Epidermal melanocyte (primary cell): ENCODE results near the gene IFNLR1.

Experiments used
- DNase-seq: peaks from one replicate; pipeline ENCODE4 v3.0.0; 2011; ENCODE audit warnings: low spot score; ENCODE audit not compliant: insufficient read length

The IFNLR1 gene

DNA sequence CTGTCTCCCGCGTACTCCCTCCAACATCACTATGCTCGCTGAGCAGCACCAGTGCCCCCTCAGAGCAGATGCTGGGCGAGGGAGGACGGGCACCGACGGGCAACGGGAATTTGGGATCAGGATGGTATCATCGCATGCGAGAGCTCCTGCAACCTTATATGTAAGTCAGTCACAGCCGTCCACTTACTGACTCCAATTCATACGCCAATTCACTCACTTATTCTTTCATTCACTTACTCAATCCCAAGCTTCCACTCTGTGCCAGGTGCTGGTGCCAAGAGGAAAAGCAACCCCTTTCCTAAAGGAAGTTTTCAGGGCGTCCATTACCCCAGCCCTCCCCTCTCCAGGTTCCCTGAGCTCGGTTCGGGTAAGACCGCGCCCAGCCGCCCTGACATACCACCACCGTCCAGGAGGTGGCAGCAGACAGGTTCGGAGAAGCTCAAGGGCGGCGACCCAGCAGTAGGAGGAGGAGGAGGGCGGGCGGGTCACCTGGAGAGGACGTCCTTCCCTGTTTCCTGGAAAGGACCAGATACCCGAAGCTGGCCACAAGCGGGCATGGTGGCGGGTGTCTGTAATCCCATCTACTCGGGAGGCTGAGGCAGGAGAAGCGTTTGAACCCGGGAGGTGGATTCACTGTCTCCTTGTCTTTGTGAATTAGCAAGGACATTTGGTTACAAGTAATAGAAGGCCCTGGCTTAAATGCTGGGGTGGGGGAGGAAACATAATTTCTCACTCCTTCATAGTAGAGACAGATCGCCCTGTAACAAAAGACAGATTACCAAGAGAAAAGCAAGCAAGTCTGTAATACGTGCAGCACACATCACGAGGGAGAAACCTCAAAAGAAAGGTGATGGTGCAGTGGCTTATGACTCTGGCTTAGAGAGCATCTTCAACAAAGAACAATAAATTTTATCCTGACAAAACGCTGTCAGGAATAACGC lies 36.6 kb downstream of the IFNLR1 start:
- DNase-seq = peak; percentile 77

DNA sequence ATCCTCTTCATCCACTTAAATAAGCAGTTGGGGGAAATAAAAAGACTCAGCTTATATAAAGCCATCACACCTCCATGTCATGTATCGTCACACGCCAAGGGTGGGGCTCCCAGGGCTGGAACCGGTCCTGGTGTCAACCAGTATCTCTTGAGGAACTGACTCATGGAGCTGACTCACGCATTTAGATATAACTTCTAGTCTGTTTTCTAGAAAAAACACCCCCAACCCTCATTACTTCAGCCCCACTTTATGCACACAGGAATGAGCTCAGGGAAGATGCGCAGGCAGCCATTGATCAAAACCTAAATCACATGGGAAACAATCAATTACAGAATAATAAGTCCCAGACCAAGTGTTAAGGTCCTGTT lies 37.2 kb downstream of the IFNLR1 start:
- DNase-seq = no peak

DNA sequence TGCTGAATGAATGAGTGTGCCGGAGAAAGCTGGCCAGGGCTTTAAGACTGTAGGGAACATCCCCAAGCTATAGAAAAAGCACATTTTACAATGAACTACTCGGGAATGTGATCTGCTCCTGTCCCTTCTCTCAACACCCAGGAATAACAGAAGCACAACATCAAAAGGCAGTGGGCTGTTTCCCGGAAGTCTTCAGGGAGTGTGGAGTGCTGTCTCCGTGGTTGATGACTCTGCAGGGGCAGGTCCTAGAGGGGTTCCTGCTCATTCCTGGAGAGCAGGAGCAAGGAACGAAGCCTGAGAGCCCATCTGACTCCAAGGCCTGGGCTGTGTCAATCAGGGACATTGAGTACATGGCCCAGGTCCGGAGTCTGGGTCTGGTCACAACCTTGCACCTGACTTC lies 39.3 kb downstream of the IFNLR1 start:
- no peak for DNase-seq

DNA sequence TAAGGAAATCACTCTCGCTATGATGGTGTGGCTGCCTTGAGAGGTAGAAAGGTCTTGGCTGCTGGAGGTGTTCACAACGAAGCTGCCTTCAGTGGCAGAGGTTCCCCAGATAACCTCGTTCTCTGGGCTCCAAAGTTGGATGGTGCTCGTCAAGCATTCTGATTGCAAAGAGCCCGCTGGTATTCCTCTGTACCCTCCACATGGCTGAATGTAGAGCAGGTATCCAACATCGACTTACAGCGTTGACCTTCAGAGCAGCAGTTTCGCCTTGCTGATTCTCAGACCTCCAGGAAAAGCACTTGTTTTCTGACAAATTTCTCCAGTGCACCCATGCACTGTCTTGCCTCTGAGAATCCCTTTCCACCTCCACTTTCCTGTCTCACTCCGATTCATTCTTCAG lies 39.9 kb downstream of the IFNLR1 start:
- no peak for DNase-seq

DNA sequence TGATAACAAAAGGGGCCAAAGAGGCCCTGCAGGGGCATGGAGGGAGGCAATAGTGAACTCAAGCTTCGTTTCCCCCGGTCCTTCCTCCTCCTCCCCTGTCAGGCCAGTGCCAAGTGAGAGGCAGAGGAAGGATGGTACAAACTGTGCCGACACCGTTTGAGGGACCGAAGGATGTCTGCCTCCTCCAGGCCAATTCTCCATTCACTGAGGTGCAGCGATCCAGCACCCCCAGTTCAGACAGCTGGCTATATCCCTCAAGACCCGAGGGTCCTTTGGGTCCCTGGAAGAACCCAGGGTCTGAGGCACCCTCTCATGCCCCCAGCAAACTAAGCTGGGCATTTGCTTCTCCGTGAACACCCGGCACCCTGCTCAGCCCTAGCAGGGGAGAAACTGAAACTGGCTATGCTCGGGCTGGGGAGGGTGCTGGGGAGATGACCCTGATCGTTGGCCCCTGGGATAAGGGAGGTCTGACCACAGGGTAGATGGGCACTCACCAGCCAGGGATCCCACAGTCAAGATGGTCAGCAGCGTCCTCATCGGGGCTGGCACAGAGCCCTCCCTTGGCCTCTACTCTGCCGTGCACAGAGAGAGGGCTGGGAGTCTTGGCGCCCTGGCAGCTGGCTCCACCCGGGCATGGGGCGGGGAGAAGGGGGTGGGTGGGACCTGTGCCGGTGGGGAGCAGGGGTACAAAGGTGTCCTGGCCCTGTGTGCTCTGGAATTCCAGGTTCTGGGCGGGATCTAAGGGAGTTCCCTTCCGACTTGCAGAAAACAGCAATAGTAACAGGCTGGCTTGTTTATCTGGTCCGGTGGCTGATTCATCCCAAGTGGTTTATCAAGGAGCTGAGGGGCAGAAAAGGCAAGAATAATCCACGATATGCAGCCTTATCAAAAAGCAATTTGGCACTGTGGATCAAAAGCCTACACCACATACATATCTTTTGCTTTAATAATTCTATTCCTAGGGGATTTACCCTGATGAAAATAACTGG lies 44.2 kb downstream of the IFNLR1 start, which contains the start of gene IL22RA1:
IL22RA1 (minus strand) TSS at position 595 of the 989 bp plus-strand sequence; CDS start at position 537, 58 bp downstream.
- DNase-seq = no peak

DNA sequence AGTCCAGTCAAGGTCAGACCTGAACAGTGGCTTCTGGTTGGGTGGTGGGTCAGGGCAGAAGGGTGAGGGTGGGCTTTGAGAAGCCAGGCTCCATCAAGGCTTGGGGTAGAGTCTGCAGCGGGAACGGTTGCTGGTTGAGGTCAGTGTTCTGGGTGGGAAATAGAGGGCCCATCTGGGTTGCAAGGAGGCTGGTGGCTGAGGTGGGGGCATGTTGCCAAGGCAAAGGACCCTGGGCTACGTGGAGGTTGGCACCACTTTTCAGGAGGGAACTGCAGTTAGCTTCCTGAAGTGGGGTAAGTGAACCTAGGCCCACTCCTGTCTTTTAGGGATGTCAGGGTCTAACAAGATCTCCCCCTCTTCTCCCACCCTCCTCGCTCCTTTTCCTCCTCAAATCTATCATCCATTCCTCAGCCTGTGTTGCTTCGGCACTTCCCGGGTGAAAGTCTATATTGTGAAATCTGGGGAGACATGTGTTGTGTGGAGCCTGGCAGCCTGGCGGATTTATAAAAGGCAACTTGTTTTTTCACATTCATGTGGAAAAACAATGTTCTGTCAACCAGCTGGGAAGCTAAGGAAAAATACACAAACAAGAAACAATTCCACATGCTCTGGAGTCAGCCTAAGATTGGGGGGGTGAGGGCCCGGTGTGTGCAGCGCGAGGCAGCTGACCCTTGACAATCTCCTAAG lies 45.6 kb downstream of the IFNLR1 start:
- DNase-seq = no peak

DNA sequence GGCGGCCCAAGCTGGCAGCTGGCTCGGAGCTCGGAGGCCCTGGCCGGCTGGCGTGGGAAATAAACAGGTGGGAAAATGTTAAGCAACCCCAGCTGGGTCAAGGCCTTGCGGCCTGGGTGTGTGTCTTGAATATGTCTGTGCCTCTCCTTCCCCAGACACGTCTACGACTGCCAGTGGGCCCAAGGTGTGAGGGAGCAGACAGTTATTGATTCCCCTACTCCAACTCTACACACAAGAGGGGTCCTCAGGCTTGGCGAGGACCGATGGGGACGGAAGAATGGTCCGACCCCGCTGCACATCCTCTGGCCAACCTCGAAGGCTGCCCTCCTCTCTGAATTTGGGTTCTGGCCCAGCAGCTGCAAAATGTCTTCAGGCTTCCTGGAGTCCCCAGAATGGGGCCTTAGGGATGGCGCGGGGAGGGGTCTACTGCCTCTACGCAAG lies 46.3 kb downstream of the IFNLR1 start:
- DNase-seq = no peak

DNA sequence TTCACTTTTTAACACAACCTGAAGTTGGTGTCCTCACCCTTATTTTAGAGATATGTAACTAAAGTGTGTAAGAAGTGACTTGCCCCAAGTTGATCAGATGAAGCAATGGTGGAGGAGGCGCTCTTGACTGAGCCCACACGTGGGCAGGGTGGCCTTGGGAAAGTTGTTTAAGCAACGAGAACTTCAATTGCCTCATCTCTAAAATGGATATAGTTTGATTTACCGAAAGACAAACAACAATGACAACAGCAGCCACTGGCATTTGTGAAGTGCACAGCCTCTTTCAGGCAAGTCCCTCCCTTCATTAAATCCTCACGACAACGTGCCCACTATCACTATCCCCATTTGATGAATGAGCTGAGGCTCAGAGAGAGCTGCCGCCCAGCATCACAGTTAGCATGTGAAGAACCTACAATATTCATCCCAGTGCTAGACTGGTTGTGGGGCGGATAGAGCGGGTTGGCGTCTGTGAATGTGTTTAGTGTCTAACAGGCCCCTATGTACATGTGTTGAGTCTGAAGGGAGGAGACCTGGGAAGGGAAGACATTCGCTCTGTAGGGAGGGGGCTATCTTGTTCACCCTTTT lies 47.2 kb downstream of the IFNLR1 start:
- no peak for DNase-seq

DNA sequence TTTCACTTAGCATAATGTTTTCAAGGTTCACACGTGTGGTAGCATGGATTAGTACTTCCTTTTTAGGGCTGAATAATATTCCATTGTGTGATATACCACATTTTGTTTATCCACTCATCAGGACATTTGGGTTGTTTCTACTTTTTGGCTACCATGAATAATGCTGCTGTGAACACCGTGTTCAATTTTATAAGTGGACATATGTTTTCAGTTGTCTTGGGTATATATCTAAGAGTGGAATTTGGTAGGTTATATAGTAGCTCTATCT lies 47.9 kb downstream of the IFNLR1 start:
- no peak for DNase-seq

DNA sequence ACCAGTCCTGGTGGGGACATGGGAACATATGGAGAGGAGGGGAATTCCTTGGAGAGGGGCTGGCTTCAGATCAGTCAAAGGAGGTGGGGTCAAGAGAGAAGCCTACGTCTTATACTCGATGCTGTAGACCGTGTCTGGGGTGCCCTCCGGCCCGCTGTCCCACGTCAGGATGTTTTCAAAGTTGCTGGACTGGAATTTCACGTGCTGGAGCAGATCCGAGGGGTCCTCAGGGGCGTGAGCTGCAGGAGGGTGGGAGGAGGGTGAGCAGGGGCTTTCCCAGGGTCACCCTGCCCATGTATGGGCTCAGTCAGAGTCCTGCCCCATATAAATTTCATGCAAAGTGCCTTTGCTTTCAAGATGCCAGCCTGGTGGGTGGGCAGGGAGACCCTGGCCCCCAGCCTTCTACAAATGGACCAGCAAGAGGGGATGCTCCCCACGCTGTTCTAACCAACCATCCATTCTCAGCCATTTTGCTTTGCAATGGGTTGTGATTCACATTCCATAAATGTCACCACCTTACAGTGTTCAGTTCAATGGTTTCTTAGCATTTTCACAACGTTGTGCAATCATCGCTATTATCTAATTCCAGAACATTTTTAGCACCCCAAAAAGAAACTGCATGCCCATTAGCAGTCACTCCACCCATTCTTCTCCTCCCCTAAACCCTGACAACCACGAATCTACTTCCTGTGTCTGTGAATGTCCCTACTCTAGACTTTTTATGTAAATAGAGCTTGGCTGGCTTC lies 48.4 kb downstream of the IFNLR1 start:
- no peak for DNase-seq

DNA sequence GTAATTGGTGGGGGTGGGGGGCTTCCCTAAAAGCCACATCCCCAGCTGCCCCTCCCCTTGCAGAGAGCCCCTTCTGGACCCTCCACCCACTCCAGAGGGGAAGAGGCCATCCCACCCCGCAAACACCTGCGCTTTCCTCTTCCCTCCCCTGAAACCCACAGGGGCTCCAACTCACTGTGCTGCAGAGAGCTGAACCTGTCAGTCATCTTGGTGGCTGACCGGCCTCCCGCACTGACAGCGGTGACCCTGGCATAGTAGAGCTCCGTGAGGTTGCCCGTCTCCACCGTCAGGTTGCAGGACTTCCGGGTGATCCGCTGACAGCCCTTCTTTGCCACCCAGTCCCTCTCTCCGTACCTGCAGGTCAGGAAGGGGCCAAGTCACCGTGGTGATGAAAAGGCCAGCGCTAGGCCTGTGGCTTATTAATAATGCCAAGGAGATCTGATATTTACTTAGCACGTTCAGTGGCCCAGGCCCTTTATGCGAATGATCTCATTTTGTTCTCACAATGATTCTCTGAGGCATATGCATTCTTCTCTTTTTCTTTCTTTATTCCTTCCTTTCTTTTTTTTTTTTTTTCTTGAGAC lies 50.0 kb downstream of the IFNLR1 start:
- DNase-seq = no peak

DNA sequence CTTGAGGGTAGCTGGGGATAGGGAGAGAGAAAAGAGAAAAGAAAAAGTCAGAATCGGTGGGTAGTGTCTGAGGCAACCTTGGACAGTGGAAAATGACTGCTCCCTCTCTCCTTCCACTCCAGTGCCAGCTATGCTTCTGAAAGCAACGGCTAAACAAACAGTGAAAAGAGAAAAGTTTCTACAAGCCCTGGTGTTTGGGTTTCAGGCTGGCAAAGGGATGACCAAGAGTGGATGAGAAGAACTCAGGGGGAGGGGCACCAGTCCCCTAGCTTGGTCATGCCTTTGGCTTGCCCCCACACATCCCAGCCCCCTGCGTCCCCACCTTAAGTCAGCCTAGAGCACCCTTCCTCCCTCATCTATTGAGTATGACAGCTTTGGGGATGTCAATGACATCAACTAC lies 52.7 kb downstream of the IFNLR1 start:
- no peak for DNase-seq

DNA sequence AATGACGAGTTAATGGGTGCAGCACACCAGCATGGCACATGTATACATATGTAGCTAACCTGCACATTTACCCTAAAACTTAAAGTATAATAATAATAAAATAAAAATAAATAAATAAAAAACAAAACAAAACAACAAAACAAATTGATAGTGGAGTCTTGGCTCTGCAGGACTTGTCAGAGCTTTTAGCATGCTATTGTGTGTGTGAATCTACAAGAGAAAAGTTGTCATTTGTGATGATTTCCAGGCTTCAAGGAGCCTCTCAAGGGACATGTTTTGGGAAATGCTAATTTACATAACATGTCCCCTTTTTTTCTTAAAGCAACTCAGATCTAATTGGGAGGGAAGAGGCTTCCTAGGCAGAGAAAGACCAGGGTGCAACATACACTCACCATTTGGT lies 53.3 kb downstream of the IFNLR1 start:
- no peak for DNase-seq

DNA sequence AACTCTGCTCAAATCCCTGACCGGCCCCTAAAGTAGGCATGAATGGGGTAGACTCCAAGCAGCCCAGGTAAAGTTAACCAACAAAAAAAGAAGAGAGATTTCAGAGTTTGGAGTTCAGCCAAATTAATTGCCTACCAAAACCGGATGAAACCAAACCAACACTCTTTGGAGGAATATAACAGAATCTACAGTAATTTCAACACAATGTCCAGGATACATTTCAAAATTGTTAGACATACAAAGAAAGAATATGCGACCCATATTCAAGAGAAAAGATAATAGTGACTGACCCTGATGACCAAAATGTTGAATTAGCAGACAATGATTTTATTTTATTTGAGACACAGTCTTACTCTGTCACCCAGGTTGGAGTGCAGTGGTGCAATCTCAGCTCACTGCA lies 56.7 kb downstream of the IFNLR1 start:
- DNase-seq = no peak

DNA sequence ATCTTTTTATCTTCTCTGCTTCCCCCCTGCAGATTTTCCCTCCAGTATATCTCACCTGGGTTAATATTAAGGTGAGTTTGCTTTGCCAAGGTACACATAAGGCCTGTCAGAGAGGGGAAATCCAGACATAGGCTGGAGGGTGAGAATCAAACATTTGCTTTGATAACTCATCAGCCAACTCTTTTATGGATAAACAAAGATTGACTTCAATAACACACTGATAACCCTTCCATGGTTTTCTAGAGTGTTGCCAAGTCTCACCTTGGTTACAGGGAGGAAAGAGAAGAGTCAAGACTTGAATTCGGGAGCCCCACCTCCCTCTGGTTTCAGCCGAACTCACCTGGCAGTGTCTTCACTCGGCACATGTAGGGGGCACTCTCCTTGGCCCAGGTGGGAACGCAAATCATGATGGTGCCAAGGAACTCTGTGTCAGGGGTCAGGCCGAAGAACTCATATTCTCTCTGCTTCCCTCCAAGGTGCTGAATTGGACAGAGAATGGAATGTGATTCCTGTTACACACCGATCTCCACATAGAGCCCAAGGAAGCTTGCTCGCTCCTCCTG lies 59.2 kb downstream of the IFNLR1 start:
- DNase-seq = no peak

DNA sequence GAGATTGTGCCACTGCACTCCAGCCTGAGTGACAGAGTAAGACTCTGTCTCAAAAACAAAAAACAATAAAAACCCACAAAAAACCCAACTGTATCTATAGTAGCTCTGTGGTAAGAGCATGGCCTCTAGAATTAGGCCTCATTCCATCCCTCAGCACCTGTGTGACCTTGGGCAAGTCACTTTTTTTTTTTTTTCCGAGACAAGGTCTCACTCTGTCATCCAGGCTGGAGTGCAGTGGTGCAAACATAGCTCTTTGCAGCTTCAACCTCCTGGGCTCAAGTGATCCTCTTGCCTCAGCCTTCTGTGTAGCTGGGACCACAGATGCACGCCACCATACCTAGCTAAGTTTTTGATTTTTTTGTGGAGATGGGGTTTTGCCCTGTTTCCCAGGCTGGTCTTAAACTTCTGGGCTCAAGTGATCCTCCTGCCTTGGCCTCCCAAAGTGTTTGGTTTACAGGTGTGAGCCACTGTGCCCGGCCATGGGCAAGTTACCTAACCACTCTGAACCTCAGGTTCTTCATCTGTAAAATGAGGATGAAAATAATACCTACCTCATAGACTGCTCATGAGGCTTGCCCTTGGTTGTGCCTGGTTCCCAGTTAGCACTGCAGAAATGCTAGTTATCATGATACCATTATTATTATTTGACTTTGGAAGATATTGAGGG lies 59.8 kb downstream of the IFNLR1 start:
- DNase-seq = no peak

DNA sequence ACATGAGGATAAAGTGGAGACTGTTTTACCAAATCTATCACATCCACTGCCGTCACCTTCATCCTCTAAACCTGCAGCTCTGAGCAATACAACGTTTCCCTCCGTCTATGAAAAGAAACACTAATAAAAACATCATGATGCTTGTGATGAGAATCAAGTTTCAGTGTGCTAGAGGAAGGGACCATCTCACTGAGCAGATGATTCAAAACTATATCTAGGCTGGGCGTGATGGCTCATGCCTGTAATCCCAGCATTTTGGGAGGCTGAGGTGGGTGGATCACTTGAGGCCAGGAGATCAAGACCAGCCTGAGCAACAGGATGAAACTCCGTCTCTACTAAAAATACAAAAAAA lies 60.4 kb downstream of the IFNLR1 start:
- DNase-seq = no peak

DNA sequence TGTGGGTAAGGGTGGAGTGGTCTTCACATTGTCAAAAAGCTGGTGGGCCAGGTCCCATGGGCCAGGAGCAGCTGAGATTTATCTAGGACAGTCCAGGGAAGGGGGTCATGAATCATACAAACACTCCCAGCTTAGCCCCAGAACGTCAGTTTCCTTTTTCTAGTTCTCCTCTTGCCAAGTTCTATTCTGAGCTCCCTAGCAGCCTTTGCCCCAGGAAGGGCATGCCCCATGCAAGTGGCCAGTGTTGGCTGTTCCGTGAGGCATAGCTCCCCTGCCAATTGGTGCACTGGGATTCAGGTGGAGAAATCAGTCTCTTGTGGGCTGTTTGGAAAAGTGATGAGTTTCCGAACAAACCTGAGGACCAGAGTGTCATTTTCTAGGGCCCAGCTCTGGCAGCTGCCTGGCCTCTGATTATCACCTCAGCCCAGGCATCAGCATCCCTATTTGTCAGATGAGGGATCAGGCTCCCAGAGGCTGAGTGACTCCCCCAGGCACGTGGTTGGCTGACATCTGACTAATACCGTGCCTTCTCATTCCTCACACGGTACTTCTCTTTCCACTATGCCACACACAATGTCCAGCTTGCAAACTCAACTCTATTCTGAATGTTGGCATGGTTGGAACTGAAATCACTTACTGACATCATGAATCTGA lies 60.9 kb downstream of the IFNLR1 start:
- DNase-seq = no peak

DNA sequence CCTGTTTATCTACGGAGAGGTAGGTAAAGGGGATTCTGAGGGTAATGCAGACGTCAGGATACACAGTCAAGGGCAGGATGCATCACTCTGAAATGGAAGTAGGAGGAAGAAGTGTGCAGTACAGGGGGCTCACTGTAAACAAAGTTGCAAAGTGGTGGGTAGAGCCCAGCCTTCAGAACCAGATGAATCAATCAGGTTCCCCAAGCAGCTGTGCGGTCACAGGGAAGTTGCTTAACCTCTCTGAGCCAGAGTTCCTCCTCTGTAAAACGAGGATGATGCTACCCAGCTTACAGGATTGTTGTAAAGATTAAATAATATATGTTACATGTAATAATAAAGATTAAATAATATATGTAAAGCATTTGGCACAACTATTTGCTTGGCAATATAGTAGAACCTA lies 61.6 kb downstream of the IFNLR1 start:
- DNase-seq = no peak
